Muscle of leg (tissue), 11 donors: ENCODE measurements around the gene FAAP100. TPM values are rescaled to one million over a fixed set of nuclear protein-coding genes. Genes with fewer than 3 reads are reported as not detected.
"Not testable (repeated sequence)": the region's sequence is repeated elsewhere in the genome, so short reads cannot be mapped to it uniquely, and the experiment has no call there.

ENCODE experiments used
- DNase-seq: peaks from one replicate; pipeline ENCODE4 v3.0.0; 2013
- H3K27ac ChIP-seq: one replicate; pipeline ENCODE4 v1.5.1; 2013; ENCODE audit warnings: mild to moderate bottlenecking, low read length, control low read depth
- H3K27me3 ChIP-seq: one replicate; pipeline ENCODE4 v1.6.1; 2013; ENCODE audit warnings: low read length; ENCODE audit not compliant: control insufficient read depth, insufficient read depth
- H3K36me3 ChIP-seq: one replicate; pipeline ENCODE4 v1.6.1; 2013; ENCODE audit warnings: low read length; ENCODE audit not compliant: control insufficient read depth, insufficient read depth
- H3K4me1 ChIP-seq: one replicate; pipeline ENCODE4 v1.6.1; 2013; ENCODE audit warnings: low read length; ENCODE audit not compliant: control insufficient read depth, insufficient read depth
- H3K4me3 ChIP-seq: one replicate; pipeline ENCODE4 v1.5.1; 2013; ENCODE audit warnings: low read length, control low read depth
- H3K9me3 ChIP-seq: replicated peaks from 2 replicates; pipeline ENCODE4 v1.6.1; 2013; ENCODE audit warnings: low read depth, low read length; ENCODE audit not compliant: control insufficient read depth
- WGBS: methylation state at CpG from one replicate; pipeline ENCODE4 v1.1.5; 2013; ENCODE audit warnings: missing lambda C conversion rate; ENCODE audit not compliant: insufficient coverage; 5-methylcytosine and 5-hydroxymethylcytosine counted together
- polyA plus RNA-seq, 8 donors: library from polyadenylated mRNA; unstranded; fragments of 120-200 nt; gene quantifications; one replicate each; pipeline versions ENCODE4 v1.2.1 to v1.2.3, GENCODE V29; 2013; ENCODE audit warnings: inconsistent platforms in 1 of 8, low replicate concordance in 1 of 8; ENCODE audit not compliant: insufficient read length in 8 of 8, insufficient read depth in 1 of 8
- total RNA-seq: library from RNA; stranded (reverse); fragments of 120-200 nt; gene quantifications from one replicate; pipeline ENCODE4 v1.2.4, GENCODE V29; 2013

The FAAP100 gene
- total and polyA plus RNA-seq, 9 donors, result 12.9 to 25.9 (median 20.4) TPM

GRCh38 chr17:81584771-81585170 lies 32.6 kb upstream of the FAAP100 start:
- not testable (repeated sequence) for H3K27ac ChIP-seq, H3K9me3 ChIP-seq, H3K4me1 ChIP-seq, DNase-seq, H3K27me3 ChIP-seq, H3K4me3 ChIP-seq
- peaks cover 74% of the 10 kb centered on the region for H3K36me3 ChIP-seq
- WGBS, result 85% methylated on average over 8 of the region's 14 CpGs

DNA sequence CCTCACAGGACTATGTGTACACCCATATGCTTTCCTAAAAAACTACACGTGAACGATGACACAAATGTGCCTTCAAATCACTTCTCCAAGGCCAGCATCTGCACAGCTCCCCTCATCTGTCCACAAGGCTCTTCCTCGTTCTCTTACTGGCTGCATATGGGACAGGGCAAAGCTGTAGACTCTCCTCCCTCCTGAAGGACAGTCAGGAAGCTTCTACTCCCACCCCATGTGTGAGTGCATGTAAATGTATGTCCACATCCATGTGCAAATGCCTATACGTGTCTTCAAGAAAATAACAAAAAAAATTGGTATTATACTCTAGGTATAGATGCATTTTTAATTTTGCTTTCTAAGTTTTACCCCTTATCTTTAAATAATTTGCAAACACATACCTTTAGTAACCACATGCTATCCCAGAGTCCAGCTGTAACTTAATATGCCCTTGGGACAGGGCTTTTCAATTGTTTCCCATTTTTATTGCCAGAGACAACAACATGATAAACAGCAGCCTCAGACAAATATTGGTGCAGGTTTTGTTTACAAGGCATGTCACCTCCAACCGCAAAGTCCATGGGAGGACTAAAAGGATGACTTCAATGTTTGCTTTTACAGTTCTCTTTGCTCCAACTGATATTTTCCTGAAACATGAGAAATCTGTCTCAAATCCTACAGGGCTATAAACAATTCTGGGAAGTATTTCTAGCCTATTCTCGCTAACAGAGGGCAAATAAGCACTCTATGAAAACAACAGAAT lies 31.6 kb upstream of the FAAP100 start:
- no peak for DNase-seq
- H3K4me1 ChIP-seq, result no peaks in the 10 kb centered on the region
- no peak overlapping the region for H3K4me3 ChIP-seq
- no peaks in the 10 kb centered on the region for H3K27me3 ChIP-seq
- WGBS, result 78% methylated on average over 3 of the region's 6 CpGs
- H3K9me3 ChIP-seq, result no peaks in the 10 kb centered on the region
- peaks cover 75% of the 10 kb centered on the region for H3K36me3 ChIP-seq
- H3K27ac ChIP-seq, result no peak overlapping the region

DNA sequence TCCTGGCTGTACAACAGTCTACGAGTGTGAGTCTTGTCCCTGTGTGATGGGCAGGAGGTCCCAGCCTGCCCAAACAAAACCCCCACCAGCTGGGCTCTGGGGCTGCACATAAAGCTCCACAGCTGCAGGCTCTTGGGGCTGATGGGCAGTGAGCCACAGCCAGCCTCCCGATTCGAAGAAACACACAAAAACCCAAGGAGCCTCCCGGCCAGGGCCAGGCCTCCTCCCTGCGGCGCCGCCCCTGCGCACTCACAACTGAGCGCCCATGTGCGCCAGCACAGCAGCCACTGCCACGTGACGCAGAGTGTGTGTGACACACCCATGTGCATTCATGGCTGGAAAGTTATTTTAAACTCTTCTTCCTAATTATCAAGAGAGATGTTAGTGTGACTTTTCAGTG lies 30.6 kb upstream of the FAAP100 start:
- peaks cover 71% of the 10 kb centered on the region for H3K36me3 ChIP-seq
- WGBS, result 72% methylated on average over 7 of the region's 12 CpGs
- H3K4me1 ChIP-seq, result no peaks in the 10 kb centered on the region
- no peak overlapping the region for H3K27ac ChIP-seq
- no peak overlapping the region for H3K4me3 ChIP-seq
- no peak for DNase-seq
- no peaks in the 10 kb centered on the region for H3K27me3 ChIP-seq
- H3K9me3 ChIP-seq, result no peaks in the 10 kb centered on the region

DNA sequence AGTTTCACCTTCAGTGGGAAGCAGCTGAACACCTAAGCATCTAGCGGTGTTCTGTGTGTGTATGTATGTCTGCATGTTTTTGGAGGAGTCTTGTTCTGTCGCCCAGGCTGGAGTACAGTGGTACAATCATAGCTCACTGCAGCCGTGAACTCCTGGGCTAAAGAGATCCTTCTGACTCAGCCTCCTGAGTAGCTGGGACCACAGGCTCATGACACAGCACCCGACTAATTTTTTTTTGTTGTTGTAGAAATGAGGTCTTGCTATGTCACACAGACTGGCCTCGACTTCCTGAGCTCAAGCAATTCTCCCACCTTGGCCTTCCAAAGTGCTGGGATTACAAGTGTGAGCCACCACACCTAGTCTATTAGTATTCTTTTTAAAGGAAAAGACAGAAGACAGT lies 30.2 kb upstream of the FAAP100 start:
- Histone ChIP-seq H3K27ac (no peak overlapping the region), H3K36me3 (peaks cover 73% of the 10 kb centered on the region)
- no peak for DNase-seq

GRCh38 chr17:81581758-81582157 lies 29.6 kb upstream of the FAAP100 start:
- Histone ChIP-seq H3K9me3 (no peaks in the 10 kb centered on the region), H3K27me3 (no peaks in the 10 kb centered on the region), H3K36me3 (peaks cover 70% of the 10 kb centered on the region), H3K4me1 (peaks cover 9% of the 10 kb centered on the region), H3K4me3 (no peak overlapping the region), H3K27ac (no peak overlapping the region)
- 77% methylated on average over 2 of the region's 8 CpGs for WGBS
- no peak for DNase-seq

More for the DNA sequence above, 30.2 kb upstream of the FAAP100 start:
- no peak overlapping the region for H3K4me3 ChIP-seq
- H3K4me1 ChIP-seq, result peaks cover 3% of the 10 kb centered on the region
- no peaks in the 10 kb centered on the region for H3K27me3 ChIP-seq
- 96% methylated on average over 3 of the region's 5 CpGs for WGBS
- no peaks in the 10 kb centered on the region for H3K9me3 ChIP-seq

DNA sequence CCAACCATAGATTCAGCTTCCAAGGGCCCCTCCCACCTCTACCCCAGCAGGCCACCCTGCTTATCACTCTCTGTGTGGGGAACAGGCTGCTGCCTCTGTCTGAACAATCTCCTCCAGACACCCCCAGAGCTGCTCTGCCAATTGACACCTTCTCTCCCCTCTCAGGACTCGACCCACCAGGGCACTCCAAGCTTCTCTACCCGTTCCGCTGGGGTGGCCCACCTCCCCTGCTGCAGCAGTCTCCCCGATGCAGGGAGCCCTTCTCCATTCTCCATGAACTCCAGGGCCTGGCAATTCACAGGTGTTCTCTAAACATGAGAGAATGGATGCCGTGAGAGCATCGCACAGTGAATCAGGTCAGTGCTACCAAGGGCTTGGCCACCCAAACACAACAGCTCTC lies 28.3 kb upstream of the FAAP100 start:
- no peak for DNase-seq
- H3K27ac ChIP-seq, result no peak overlapping the region
- H3K36me3 ChIP-seq, result peaks cover 65% of the 10 kb centered on the region
- 94% methylated on average over 6 of the region's 6 CpGs for WGBS
- no peaks in the 10 kb centered on the region for H3K9me3 ChIP-seq
- no peak overlapping the region for H3K4me3 ChIP-seq
- peaks cover 11% of the 10 kb centered on the region for H3K4me1 ChIP-seq
- no peaks in the 10 kb centered on the region for H3K27me3 ChIP-seq

GRCh38 chr17:81579821-81580321 lies 27.7 kb upstream of the FAAP100 start:
- no peaks in the 10 kb centered on the region for H3K27me3 ChIP-seq
- H3K4me3 ChIP-seq, result no peak overlapping the region
- 86% methylated on average over 10 of the region's 10 CpGs for WGBS
- peaks cover 11% of the 10 kb centered on the region for H3K4me1 ChIP-seq
- no peak for DNase-seq
- H3K36me3 ChIP-seq, result peaks cover 64% of the 10 kb centered on the region
- H3K27ac ChIP-seq, result no peak overlapping the region
- H3K9me3 ChIP-seq, result no peaks in the 10 kb centered on the region

DNA sequence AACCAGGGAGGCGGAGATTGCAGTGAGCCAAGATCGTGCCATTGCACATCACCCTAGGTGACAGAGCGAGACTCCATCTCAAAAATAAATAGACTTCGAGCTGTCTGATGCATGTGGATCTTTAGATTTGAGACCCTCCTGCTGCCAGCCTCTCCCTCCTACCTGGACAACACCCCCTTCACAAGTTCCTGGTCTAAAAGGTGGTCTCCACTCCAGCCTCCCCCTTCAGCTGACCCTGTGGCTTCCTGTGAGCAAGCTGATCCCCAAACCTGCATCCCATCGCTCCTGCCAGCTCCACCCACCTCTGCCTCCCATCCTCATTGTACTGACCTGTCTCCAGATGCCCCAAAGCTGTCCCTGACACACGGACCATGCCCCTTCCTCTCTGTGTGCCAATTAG lies 27.1 kb upstream of the FAAP100 start:
- DNase-seq, result no peak
- Histone ChIP-seq H3K9me3 (no peaks in the 10 kb centered on the region), H3K4me3 (no peak overlapping the region), H3K27me3 (no peaks in the 10 kb centered on the region), H3K36me3 (peaks cover 70% of the 10 kb centered on the region), H3K4me1 (peaks cover 11% of the 10 kb centered on the region), H3K27ac (no peak overlapping the region)
- 90% methylated on average over 6 of the region's 6 CpGs for WGBS

DNA sequence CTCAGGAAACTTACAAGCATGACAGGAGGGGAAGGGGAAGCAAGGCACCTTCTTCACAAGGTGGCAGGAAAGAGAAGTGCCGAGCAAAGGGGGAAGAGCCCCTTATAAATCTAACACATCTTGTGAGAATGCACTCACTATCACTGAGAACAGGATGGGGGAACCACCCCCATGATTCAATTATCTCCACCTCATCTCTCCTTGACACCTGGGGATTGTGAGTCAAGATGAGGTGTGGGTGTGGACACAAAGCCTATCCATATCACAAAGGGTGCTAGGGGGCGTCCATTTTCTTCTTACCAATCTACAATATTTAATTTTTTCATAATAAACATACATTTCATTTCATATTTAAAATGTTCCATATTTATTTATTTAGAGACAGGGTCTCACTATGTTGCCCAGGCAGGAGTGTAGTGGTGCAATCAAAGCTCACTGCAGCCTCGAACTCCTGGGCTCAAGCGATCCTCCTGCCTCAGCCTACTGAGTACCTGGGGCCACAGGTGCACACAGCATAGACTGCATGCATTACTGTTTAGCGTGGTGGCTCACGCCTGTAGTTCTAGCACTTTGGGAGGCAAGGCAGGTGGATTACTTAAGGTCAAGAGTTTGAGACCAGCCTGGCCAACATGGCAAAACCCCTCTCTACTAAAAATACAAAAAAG lies 26.5 kb upstream of the FAAP100 start:
- H3K4me1 ChIP-seq, result peaks cover 11% of the 10 kb centered on the region
- H3K4me3 ChIP-seq, result no peak overlapping the region
- H3K9me3 ChIP-seq, result no peaks in the 10 kb centered on the region
- 100% methylated on average over 2 of the region's 6 CpGs for WGBS
- no peaks in the 10 kb centered on the region for H3K27me3 ChIP-seq
- H3K36me3 ChIP-seq, result peaks cover 71% of the 10 kb centered on the region
- no peak for DNase-seq
- no peak overlapping the region for H3K27ac ChIP-seq

GRCh38 chr17:81578038-81578441 lies 25.9 kb upstream of the FAAP100 start:
- WGBS, result 91% methylated on average over 9 of the region's 10 CpGs
- H3K36me3 ChIP-seq, result peaks cover 68% of the 10 kb centered on the region

More at GRCh38 chr17:81578038-81578441, 25.9 kb upstream of the FAAP100 start:
- no peak overlapping the region for H3K27ac ChIP-seq
- no peak overlapping the region for H3K4me3 ChIP-seq
- H3K4me1 ChIP-seq, result peaks cover 11% of the 10 kb centered on the region
- H3K9me3 ChIP-seq, result no peaks in the 10 kb centered on the region
- no peak for DNase-seq
- no peaks in the 10 kb centered on the region for H3K27me3 ChIP-seq
